GM18526 (cell line): ENCODE measurements around the gene ERC2.

Source experiments
- POLR2A ChIP-seq: IDR thresholded peaks from 3 replicates; pipeline ENCODE4 v1.6.1; 2011; ENCODE audit not compliant: insufficient read length; ENCODE audit errors: extremely low read depth

Gene ERC2

DNA sequence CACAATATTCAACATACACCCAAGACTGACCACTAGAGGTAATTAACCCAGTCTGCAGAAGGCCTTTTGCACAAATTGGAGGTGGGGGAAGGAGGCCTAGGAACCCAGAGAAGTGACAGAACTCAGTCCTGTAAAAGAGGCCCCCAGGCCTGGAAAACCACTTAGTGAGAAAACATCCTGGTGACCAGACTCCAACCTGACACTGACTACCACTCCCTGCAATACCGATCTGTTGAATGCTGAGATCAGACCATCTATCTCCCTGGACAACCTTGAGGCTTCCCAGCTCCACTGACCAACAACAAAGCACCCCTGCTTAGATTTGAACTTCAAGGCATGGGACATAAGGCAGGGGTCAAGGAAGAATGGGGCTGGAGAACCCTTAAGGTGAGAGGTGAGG lies 719.2 kb downstream of the ERC2 start:
- TF ChIP-seq POLR2A: no peak

DNA sequence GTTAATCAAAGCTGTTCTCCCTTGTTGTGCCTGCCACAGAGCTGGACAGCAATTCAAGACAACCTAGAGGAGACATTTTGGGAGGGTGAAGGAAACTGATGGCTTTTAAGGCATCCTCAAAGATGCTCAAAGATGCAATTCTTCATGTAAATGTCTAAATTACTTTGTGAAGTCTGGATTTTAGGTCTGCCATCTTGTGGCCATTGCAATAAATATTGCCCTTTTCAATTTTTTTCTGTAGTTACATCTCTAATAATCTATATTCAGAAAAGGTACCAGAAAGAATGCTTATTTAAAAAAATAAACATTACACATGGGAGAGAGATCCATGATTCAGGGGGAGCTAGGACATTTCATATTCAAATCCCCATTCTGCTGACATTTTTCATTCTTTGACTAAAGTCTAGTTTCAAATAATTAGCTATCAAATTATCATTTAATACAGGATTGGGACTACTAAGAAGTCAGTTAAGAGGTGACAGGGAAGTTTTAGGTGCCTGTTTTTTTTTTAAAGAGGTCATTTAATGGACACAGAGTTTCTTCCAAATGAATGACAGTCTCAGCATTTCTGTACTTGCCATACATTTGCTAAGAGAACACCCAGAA lies 721.4 kb downstream of the ERC2 start:
- no peak for TF ChIP-seq POLR2A

- no peak for TF ChIP-seq POLR2A
Observed at GRCh38 chr3:55742832-55743136, 725.5 kb downstream of the ERC2 start.

DNA sequence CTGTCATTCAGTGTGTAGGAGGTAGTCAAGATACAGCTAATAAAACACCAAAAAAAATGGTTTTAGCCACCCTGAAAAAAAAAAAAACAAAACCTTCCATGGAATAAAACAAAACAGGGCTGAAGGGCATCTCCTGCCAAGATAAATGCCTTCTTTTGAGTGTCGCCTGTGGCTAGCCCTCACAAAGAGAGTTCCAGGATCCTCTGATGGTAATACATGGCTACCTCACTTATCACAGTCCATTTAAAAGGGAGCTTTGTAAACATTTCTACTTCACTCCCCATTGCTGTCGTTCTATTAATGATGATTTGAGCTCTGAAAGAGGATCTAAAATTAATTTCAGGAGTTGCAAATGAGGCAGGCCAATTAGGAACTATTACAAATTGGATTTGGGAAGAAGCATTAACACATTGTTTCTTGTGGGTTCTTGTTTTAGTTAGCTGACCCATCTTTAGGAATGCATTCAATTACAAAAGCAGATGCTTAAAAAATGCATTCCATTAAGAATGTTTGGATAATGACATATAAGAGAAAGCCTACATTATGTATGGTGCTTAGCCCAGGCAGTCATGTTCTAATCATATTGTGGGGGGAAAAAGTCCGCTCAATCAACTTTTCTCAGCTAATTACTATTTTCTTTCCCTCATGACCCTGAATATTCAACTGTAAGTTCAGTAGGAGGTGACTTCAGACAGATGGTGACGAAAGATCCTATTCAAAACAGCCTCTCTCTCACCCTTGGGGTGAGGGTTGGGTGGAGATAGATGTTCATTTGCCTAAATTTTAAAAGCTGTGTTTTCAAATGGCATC lies 726.0 kb downstream of the ERC2 start:
- no peak for TF ChIP-seq POLR2A

DNA sequence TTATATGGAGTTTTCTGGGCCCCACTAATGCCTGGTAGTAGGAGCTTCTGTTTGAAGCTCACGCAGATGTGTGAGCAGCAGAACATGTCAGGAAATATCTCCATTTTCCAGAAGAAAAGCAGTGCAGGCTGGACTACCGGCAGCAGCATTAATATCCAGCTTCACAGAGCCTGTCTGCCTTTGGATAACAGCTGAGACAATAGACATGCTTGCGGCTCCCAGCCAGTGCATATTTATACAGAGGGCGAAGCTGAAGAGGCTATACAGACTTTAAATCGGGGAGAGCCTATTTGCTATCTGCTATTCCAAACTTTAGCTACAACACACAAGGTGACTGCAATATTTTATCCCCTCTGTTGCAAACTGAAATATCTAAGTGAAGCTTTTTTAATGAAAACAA lies 731.1 kb downstream of the ERC2 start:
- no peak for TF ChIP-seq POLR2A

GRCh38 chr3:55735976-55736375 lies 732.3 kb downstream of the ERC2 start:
- no peak for TF ChIP-seq POLR2A

GRCh38 chr3:55731741-55732140 lies 736.5 kb downstream of the ERC2 start:
- no peak for TF ChIP-seq POLR2A

DNA sequence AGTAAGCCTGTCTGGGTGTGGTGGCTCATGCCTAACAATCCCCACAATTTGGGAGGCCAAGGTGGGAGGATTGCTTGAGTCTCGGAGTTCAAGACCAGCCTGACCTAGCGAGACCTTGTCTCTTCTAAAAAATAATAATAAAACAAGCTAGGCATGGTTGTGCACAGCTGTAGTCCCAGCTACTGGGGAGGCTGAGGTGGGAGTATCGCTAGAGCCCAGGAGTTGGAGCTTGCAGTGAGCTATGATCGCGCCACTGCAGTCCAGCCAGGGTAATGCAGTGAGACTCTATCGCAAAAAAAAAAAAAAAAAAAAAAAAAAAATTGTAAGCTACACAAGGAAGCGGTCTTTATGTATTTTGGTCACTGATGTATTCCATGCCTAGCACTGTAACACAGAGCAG lies 738.7 kb downstream of the ERC2 start:
- TF ChIP-seq POLR2A: no peak

DNA sequence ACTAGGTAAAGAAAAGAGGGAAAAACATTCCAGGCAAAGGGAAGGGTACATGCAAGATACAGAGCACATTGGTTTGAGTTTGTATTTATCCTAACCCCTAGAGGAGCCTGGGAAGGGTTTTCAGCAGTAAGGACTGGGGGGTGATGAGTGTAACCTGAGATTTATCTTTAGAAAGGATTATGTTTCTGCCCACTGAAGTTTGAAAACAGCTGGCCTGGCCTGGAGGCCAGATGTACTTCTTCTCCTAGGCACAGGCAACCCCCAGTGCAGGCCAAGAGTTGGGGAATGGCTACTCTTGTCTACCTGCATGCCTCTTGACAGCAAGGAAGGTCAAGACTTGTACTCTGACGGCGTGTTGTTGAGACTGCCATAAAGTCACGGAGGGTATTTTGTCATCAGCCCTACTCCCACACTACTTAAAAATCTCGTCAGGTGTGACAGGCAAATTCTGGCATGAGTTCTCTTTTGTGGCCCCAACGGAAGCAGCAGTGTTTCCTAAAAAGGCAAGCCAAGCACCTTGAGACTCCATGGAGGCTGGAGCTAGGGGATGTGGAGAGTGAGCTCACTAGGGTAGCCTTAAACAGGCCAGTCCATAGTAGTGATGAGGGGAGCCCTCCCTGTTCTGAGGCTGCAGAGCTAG lies 739.7 kb downstream of the ERC2 start:
- TF ChIP-seq POLR2A: no peak

DNA sequence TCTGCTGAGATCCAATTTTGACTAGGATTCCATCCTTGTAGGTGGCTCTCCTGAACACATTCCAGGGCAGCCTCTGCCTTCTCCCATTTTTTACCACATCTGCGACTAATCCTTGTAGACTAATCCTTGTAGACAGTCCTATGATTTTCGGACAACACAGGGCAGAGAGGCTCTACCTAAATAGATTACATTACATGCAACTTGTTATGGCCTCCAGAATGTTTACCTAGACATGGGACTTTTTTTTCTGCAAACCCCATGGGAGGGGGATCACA lies 741.8 kb downstream of the ERC2 start:
- no peak for TF ChIP-seq POLR2A

DNA sequence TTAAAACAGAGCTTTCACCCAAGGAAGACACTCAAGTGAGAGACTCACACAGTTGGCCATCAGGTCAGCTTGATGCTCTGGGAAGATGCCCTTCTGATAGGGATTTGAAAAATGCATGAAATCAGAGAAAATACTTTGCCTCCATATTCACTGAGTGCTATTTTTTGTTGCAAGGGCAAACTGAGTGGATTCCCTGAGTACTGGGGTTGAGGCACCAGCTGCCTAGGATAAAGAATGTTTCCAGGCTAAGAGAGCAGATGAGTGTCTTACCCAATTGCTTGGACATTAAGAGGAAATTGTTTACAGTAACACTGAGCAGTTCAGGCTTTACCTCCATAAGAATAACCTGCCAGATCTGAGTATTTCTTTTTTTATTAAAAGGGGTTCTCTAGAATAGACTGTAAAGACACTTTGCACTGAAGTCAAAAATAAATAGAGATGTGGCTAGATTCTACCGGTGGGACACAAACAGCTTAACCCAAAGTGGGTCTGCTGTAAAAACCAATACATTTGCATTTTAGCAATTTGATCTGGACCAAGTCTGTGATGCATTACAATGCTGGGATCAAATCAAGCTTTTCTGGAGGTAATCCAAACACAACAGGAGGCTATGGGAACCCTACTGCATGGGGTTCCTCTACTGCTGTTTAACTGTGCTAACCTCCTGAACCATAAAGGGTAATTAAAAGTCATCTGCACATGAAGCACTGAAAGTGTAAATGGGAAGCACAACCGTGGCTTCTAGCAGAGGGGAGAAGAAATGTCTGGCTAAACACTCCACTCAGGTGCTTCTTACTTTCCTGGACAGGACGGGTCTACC lies 742.4 kb downstream of the ERC2 start:
- TF ChIP-seq POLR2A: no peak

- TF ChIP-seq POLR2A: no peak
Observed at GRCh38 chr3:55724821-55725220, 743.4 kb downstream of the ERC2 start.

- TF ChIP-seq POLR2A: no peak
Observed at GRCh38 chr3:55724407-55724784, 743.9 kb downstream of the ERC2 start.

DNA sequence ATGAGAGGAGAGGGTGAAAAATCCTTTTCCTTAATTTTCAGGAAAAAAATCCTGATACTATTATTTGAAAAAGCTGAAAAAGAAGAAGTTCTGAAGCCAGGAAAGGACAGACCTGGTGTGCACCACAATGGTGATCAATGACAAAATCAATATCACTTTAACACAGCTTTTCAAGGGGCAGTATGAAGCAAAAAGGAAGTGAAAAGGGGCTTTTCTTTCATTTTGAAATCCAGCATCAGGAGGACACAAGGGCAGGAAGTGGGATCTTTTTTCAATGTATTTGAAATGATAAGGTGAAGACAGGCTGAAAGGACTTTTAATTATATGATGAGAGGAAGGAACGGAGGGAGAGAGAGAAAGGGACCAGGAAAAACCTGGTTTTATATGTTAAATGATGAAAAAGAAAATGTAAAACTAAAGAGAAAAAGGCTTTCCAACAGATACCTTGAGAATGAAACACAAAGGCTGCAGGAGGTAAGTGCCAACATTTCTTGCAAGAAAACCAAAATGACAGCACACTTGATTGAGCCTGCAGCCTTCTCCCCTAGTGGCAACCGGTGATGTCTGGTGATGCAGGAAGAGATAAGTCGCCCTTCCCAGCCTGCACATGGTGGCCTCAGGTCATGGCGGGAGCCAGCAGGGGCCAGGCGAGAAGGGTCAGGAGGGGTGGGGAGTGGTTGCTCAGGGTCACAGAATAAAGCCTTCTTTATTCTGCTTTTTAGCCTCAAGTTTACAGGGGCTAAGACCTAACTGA lies 744.4 kb downstream of the ERC2 start:
- TF ChIP-seq POLR2A: no peak
